Panc1 (cell line): Measurements from ENCODE around the gene GPR141. TPM values are rescaled to one million over a fixed set of nuclear protein-coding genes. Genes with fewer than 3 reads are reported as not detected.

Source experiments
- ATAC-seq: fragments of 200-7000 bp; cut with Tn5 transposase; 2 replicates; pipeline ENCODE4 v1.9.1; 2020; ENCODE audit warnings: mild to moderate bottlenecking, moderate library complexity
- BruUV-seq: library from RNA; stranded (reverse); fragments of 400-500 nt; replicated peaks from 2 replicates; lab custom pipeline; 2021; lab: Mats Ljungman, UMichigan
- CTCF ChIA-PET: fragments of 300-600 bp; sonication (Branson Sonifier 250); formaldehyde crosslinking; loops from one replicate; lab custom pipeline; 2022; ENCODE audit warnings: antibody characterized with exemption; lab: Charles Lee
- POLR2A ChIA-PET: fragments of 300-600 bp; sonication (Branson Sonifier 250); formaldehyde crosslinking; loops from one replicate; lab custom pipeline; 2022; ENCODE audit warnings: antibody characterized with exemption; lab: Charles Lee
- DNase-seq: peaks from one replicate; pipeline ENCODE4 v3.0.0-alpha.2; 2010; ENCODE audit warnings: low read depth, low spot score
- H3K27ac ChIP-seq: 2 replicates; pipeline ENCODE4 v1.5.1; 2011; ENCODE audit warnings: mild to moderate bottlenecking, low read length, inconsistent platforms
- H3K27me3 ChIP-seq: fragments of 200-500 bp; sonication (Bioruptor generic); 2 replicates; pipeline ENCODE4 v1.6.0; 2014; ENCODE audit warnings: low read length, inconsistent platforms; ENCODE audit not compliant: control insufficient read depth, insufficient read depth
- H3K36me3 ChIP-seq: fragments of 200-500 bp; sonication (Bioruptor generic); 2 replicates; pipeline ENCODE4 v1.5.1; 2014; ENCODE audit warnings: inconsistent platforms, mild to moderate bottlenecking, low read length, moderate library complexity; ENCODE audit not compliant: control insufficient read depth, insufficient read depth
- H3K4me1 ChIP-seq: 2 replicates; pipeline ENCODE4 v1.5.1; 2011; ENCODE audit warnings: inconsistent platforms, mild to moderate bottlenecking, low read length, moderate library complexity; ENCODE audit not compliant: control insufficient read depth, insufficient read depth
- H3K4me3 ChIP-seq, 2 experiments: 2 replicates each; pipeline ENCODE4 v1.5.1; 2011 to 2012; ENCODE audit warnings: low read depth in 2 of 2, low read length in 2 of 2, mild to moderate bottlenecking in 2 of 2, inconsistent platforms in 1 of 2, moderate library complexity in 1 of 2
- H3K9me3 ChIP-seq: fragments of 200-500 bp; sonication (Bioruptor generic); 2 replicates; pipeline ENCODE4 v1.5.1; 2014; ENCODE audit warnings: low read depth, mild to moderate bottlenecking, inconsistent platforms, low read length, moderate library complexity; ENCODE audit not compliant: control insufficient read depth, insufficient read depth
- POLR2AphosphoS5 ChIP-seq: IDR thresholded peaks from 2 replicates; pipeline ENCODE4 v1.6.1; 2012; ENCODE audit warnings: mild to moderate bottlenecking, low read depth, low read length, moderate library complexity
- in situ Hi-C: cut with HindIII; loops from 2 replicates; pipeline ENCODE4 v1.10.0; 2016; ENCODE audit warnings: low sequenced_read_pairs, low pct_unique_long_range_greater_than_20kb
- intact Hi-C: fragments of 100-400 bp; cut with micrococcal nuclease; formaldehyde crosslinking; loops from one replicate; pipeline ENCODE4 v1.10.0; 2022; ENCODE audit not compliant: unreplicated experiment
- total RNA-seq: library from RNA; stranded (reverse); gene quantifications from one replicate; pipeline ENCODE4 v1.2.1, GENCODE V29; 2021; ENCODE audit not compliant: unreplicated experiment

Gene GPR141
- total RNA-seq, 1 experiment from 2014 or later, result not detected

DNA sequence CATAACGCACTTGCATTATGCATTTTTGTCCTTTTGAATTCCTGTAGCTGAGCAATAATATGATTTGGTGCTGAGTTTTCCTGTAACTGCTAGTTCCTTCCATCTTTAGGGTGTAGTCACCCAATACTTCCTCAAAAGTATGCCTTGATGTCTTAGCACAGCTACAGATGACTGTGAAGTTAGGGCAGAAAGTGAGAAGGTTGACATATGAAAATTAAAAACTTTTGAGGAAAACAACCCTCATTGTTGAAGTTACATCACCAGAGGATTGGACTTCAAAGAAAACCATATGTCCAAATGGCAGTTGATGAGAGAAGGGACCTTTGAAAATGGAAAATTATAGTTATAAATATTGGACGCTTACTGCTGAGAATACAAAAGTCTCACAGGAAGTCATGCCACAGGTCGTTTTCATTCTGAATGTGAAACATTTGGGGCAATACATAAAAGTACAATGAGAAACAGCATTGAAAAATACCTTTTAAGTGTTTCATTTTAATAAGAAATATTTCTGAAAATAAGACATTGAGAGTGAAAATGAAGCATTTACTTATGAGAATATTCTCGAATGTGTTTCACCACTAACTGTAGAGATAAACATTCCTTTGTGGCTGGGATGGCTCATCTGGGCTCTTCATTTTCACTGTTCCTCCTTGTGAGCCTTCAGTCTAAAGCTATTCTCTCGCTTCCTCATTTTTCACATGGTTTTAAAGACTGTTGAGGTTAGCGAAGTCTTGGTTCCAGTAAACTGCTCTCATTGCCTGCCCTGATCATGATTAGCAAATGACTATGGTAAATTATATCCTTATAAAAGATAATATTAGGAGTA lies 103.4 kb downstream of the GPR141 start:
- intact Hi-C loops, result no loop called here
- no TSS peak for BruUV-seq
- H3K27ac ChIP-seq, result no peak overlapping the region
- H3K4me3 ChIP-seq, result no peak overlapping the region
- no peaks in the 10 kb centered on the region for H3K4me1 ChIP-seq
- no peaks in the 10 kb centered on the region for H3K9me3 ChIP-seq
- POLR2A ChIA-PET, result no interaction called here
- no peak for TF ChIP-seq POLR2AphosphoS5
- CTCF ChIA-PET, result no interaction called here
- in situ Hi-C loops, result no loop called here
- no peaks in the 10 kb centered on the region for H3K36me3 ChIP-seq
- ATAC-seq (no peak), DNase-seq (no peak)
- no peaks in the 10 kb centered on the region for H3K27me3 ChIP-seq

Other genes with a start within 250 kb of the GPR141 start
- 0.80 TPM for gene ELMO1, start 234.9 kb upstream of the GPR141 start, total RNA-seq
- not detected for gene NME8, start 164.8 kb downstream of the GPR141 start, total RNA-seq
- 0.74 TPM for gene SFRP4, start 233.1 kb downstream of the GPR141 start, total RNA-seq
- gene EPDR1, start 236.9 kb downstream of the GPR141 start, total RNA-seq, result 86.6 TPM